Measurements from ENCODE around the gene PPM1D. TPM values are rescaled to one million over a fixed set of nuclear protein-coding genes. Genes with fewer than 3 reads are reported as not detected.
"Not testable (repeated sequence)": the region's sequence is repeated elsewhere in the genome, so short reads cannot be mapped to it uniquely, and the experiment has no call there.

The PPM1D gene
- polyA plus RNA-seq, 6 donors from 2014 or later, result 10.1 to 21.4 (median 12.6) TPM

GRCh38 chr17:60640503-60640902 is 40.5 kb downstream of the PPM1D start:
- H3K27me3 Mint-ChIP-seq, result no peaks in the 10 kb centered on the region
- DNase-seq (no peak), ATAC-seq (ENCODE audit: low read depth in 2 of 2) (no peak)
- no peaks in the 10 kb centered on the region for H3K9me3 Mint-ChIP-seq
- peaks cover 5 to 6% of the 10 kb centered on the region in 2 donors for H3K36me3 Mint-ChIP-seq
- no peak overlapping the region for H3K4me3 Mint-ChIP-seq
- H3K27ac Mint-ChIP-seq, result no peak overlapping the region
- H3K4me1 Mint-ChIP-seq, result peaks cover 0 to 6% (median 5%) of the 10 kb centered on the region in 3 donors

GRCh38 chr17:60641126-60641525 is 41.1 kb downstream of the PPM1D start:
- Mint-ChIP-seq H3K4me3 (no peak overlapping the region), H3K36me3 (peaks cover 4 to 5% of the 10 kb centered on the region in 2 donors), H3K27ac (no peak overlapping the region), H3K27me3 (no peaks in the 10 kb centered on the region), H3K4me1 (peaks cover 0 to 9% (median 7%) of the 10 kb centered on the region in 3 donors), H3K9me3 (no peaks in the 10 kb centered on the region)
- no peak for DNase-seq
- no peak for ATAC-seq (ENCODE audit: low read depth in 2 of 2)

- ATAC-seq (ENCODE audit: low read depth in 2 of 2), result peak; percentile 27 to 58
Observed at GRCh38 chr17:60641810-60642220, 41.8 kb downstream of the PPM1D start.

GRCh38 chr17:60645918-60646523 is 46.0 kb downstream of the PPM1D start:
- ATAC-seq (ENCODE audit: low read depth in 2 of 2) (no peak), DNase-seq (no peak)
- no peaks in the 10 kb centered on the region for H3K9me3 Mint-ChIP-seq
- H3K4me1 Mint-ChIP-seq, result peaks cover 3 to 12% (median 11%) of the 10 kb centered on the region in 3 donors
- H3K36me3 Mint-ChIP-seq, result peaks cover 8 to 11% of the 10 kb centered on the region in 2 donors
- no peaks in the 10 kb centered on the region for H3K27me3 Mint-ChIP-seq
- no peak overlapping the region for H3K4me3 Mint-ChIP-seq
- H3K27ac Mint-ChIP-seq, result peak overlapping the region in 1 of 6 donors; percentile 35

More at GRCh38 chr17:60641810-60642220, 41.8 kb downstream of the PPM1D start:
- peak; percentile 15 for DNase-seq
- H3K9me3 Mint-ChIP-seq, result no peaks in the 10 kb centered on the region
- peaks cover 0 to 12% (median 11%) of the 10 kb centered on the region in 3 donors for H3K4me1 Mint-ChIP-seq
- H3K27ac Mint-ChIP-seq, result no peak overlapping the region
- H3K36me3 Mint-ChIP-seq, result peaks cover 0 to 5% of the 10 kb centered on the region in 2 donors
- no peak overlapping the region for H3K4me3 Mint-ChIP-seq
- H3K27me3 Mint-ChIP-seq, result no peaks in the 10 kb centered on the region

GRCh38 chr17:60646701-60647100 is 46.7 kb downstream of the PPM1D start:
- H3K4me1 Mint-ChIP-seq, result peaks cover 4 to 9% (median 6%) of the 10 kb centered on the region in 3 donors
- peak overlapping the region in 3 of 6 donors; percentile 35 to 78 (median 41) for H3K27ac Mint-ChIP-seq
- ATAC-seq (ENCODE audit: low read depth in 2 of 2), result no peak
- no peak overlapping the region for H3K4me3 Mint-ChIP-seq
- no peaks in the 10 kb centered on the region for H3K9me3 Mint-ChIP-seq
- no peak for DNase-seq
- no peaks in the 10 kb centered on the region for H3K27me3 Mint-ChIP-seq
- H3K36me3 Mint-ChIP-seq, result peaks cover 8 to 13% of the 10 kb centered on the region in 2 donors

- DNase-seq (no peak), ATAC-seq (ENCODE audit: low read depth in 2 of 2) (no peak)
- Mint-ChIP-seq H3K9me3 (no peaks in the 10 kb centered on the region), H3K4me1 (peaks cover 12 to 14% (median 13%) of the 10 kb centered on the region in 3 donors), H3K4me3 (no peak overlapping the region), H3K36me3 (peaks cover 8 to 13% of the 10 kb centered on the region in 2 donors), H3K27ac (peak overlapping the region in 2 of 6 donors; percentile 39 to 52), H3K27me3 (no peaks in the 10 kb centered on the region)
Observed at GRCh38 chr17:60647705-60648104, 47.7 kb downstream of the PPM1D start.

- no peak overlapping the region for H3K4me3 Mint-ChIP-seq
- peaks cover 19 to 25% (median 21%) of the 10 kb centered on the region in 3 donors for H3K4me1 Mint-ChIP-seq
- H3K27me3 Mint-ChIP-seq, result no peaks in the 10 kb centered on the region
- peaks cover 8 to 23% of the 10 kb centered on the region in 2 donors for H3K36me3 Mint-ChIP-seq
- peak overlapping the region in 3 of 6 donors; percentile 8 to 46 (median 34) for H3K27ac Mint-ChIP-seq
- peak; percentile 95 to 100 for ATAC-seq (ENCODE audit: low read depth in 2 of 2)
- peak; percentile 35 for DNase-seq
- H3K9me3 Mint-ChIP-seq, result no peaks in the 10 kb centered on the region
Observed at GRCh38 chr17:60652454-60653247, 52.7 kb downstream of the PPM1D start.

GRCh38 chr17:60653569-60653968 is 53.6 kb downstream of the PPM1D start:
- no peaks in the 10 kb centered on the region for H3K27me3 Mint-ChIP-seq
- no peak overlapping the region for H3K4me3 Mint-ChIP-seq
- H3K27ac Mint-ChIP-seq, result no peak overlapping the region
- no peaks in the 10 kb centered on the region for H3K9me3 Mint-ChIP-seq
- ATAC-seq (ENCODE audit: low read depth in 2 of 2) (no peak), DNase-seq (no peak)
- peaks cover 19 to 25% (median 21%) of the 10 kb centered on the region in 3 donors for H3K4me1 Mint-ChIP-seq
- H3K36me3 Mint-ChIP-seq, result peaks cover 8 to 23% of the 10 kb centered on the region in 2 donors

DNA sequence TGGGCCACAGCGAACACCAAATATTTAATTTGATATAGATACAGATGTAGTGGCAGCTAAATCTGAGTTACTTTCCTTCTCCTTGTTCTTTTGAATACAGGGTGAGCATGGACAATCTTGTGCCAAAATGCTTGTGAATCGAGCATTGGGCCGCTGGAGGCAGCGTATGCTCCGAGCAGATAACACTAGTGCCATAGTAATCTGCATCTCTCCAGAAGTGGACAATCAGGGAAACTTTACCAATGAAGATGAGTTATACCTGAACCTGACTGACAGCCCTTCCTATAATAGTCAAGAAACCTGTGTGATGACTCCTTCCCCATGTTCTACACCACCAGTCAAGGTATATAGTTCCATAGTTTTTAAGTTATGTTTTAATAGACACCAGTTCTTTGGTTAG is 56.5 kb downstream of the PPM1D start:
- Mint-ChIP-seq H3K27ac (peak overlapping the region in 1 of 6 donors; percentile 56), H3K27me3 (no peaks in the 10 kb centered on the region), H3K4me1 (peaks cover 15 to 25% (median 21%) of the 10 kb centered on the region in 3 donors), H3K9me3 (no peaks in the 10 kb centered on the region), H3K4me3 (no peak overlapping the region), H3K36me3 (peaks cover 4 to 13% of the 10 kb centered on the region in 2 donors)
- ATAC-seq (ENCODE audit: low read depth in 2 of 2), result no peak
- no peak for DNase-seq

DNA sequence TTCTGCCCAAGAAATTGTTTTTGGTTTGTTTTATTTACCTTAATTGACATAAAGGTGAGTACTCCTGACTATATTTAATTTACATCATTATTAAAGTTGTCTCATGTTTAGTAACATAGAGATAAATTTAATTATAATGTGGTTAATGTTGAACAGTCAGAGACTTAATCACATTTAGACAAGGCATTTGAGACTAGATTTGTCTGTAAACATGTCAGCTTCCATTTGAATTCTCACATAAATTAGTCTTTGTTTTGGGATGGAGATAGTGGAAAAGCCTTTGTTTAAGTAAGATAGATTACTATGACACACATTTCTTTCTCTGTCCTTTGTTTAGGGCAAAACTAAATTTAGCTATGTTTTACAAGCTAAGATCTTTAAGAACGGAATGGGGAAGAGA is 59.2 kb downstream of the PPM1D start:
- Mint-ChIP-seq H3K27me3 (no peaks in the 10 kb centered on the region), H3K4me1 (peaks cover 0 to 5% (median 0%) of the 10 kb centered on the region in 3 donors), H3K36me3 (peaks cover 9 to 21% of the 10 kb centered on the region in 2 donors), H3K9me3 (no peaks in the 10 kb centered on the region), H3K27ac (no peak overlapping the region), H3K4me3 (no peak overlapping the region)
- DNase-seq (no peak), ATAC-seq (ENCODE audit: low read depth in 2 of 2) (no peak)

GRCh38 chr17:60661489-60661888 is 61.5 kb downstream of the PPM1D start:
- DNase-seq, result no peak
- H3K9me3 Mint-ChIP-seq, result no peaks in the 10 kb centered on the region
- no peaks in the 10 kb centered on the region for H3K27me3 Mint-ChIP-seq
- no peak overlapping the region for H3K4me3 Mint-ChIP-seq
- H3K27ac Mint-ChIP-seq, result no peak overlapping the region
- no peak for ATAC-seq (ENCODE audit: low read depth in 2 of 2)
- H3K4me1 Mint-ChIP-seq, result no peaks in the 10 kb centered on the region
- H3K36me3 Mint-ChIP-seq, result peaks cover 9 to 29% of the 10 kb centered on the region in 2 donors

GRCh38 chr17:60664022-60664421 is 64.0 kb downstream of the PPM1D start:
- ATAC-seq (ENCODE audit: low read depth in 2 of 2) (no peak), DNase-seq (no peak)
- Mint-ChIP-seq H3K27me3 (no peaks in the 10 kb centered on the region), H3K27ac (no peak overlapping the region), H3K9me3 (no peaks in the 10 kb centered on the region), H3K4me1 (no peaks in the 10 kb centered on the region), H3K36me3 (peaks cover 9 to 24% of the 10 kb centered on the region in 2 donors), H3K4me3 (no peak overlapping the region)

GRCh38 chr17:60665602-60666001 is 65.6 kb downstream of the PPM1D start:
- H3K9me3 Mint-ChIP-seq, result no peaks in the 10 kb centered on the region
- peak overlapping the region in 1 of 6 donors; percentile 25 for H3K27ac Mint-ChIP-seq
- DNase-seq, result no peak
- peaks cover 4 to 20% of the 10 kb centered on the region in 2 donors for H3K36me3 Mint-ChIP-seq
- H3K4me3 Mint-ChIP-seq, result no peak overlapping the region
- no peaks in the 10 kb centered on the region for H3K4me1 Mint-ChIP-seq
- no peaks in the 10 kb centered on the region for H3K27me3 Mint-ChIP-seq
- no peak for ATAC-seq (ENCODE audit: low read depth in 2 of 2)

- not testable (repeated sequence) for H3K9me3 Mint-ChIP-seq; H3K36me3 Mint-ChIP-seq; H3K4me3 Mint-ChIP-seq; H3K4me1 Mint-ChIP-seq; DNase-seq; H3K27me3 Mint-ChIP-seq; H3K27ac Mint-ChIP-seq; ATAC-seq (ENCODE audit: low read depth in 2 of 2)
Observed at GRCh38 chr17:60668741-60669140, 68.7 kb downstream of the PPM1D start.

Measured in naive B cell (primary cell).